HG03196 (cell line): Measurements from ENCODE around the gene RYR3.

ENCODE experiments used
- ATAC-seq: cut with Tn5 transposase; IDR thresholded peaks from one replicate; pipeline ENCODE4 v1.9.1; 2021; ENCODE audit not compliant: unreplicated experiment

RYR3 gene

GRCh38 chr15:33380406-33380805 lies 69.6 kb downstream of the RYR3 start:
- no peak for ATAC-seq

- no peak for ATAC-seq
These were observed 71.7 kb downstream of the RYR3 start for GRCh38 chr15:33382491-33382890.

GRCh38 chr15:33384307-33384706 lies 73.5 kb downstream of the RYR3 start:
- no peak for ATAC-seq

- ATAC-seq, result no peak
These were observed 81.7 kb downstream of the RYR3 start for GRCh38 chr15:33392453-33392852.

- ATAC-seq, result no peak
These were observed 82.8 kb downstream of the RYR3 start for GRCh38 chr15:33393546-33393945.

- ATAC-seq, result no peak
These were observed 84.6 kb downstream of the RYR3 start for GRCh38 chr15:33395321-33395720.

- ATAC-seq, result no peak
These were observed 85.1 kb downstream of the RYR3 start for GRCh38 chr15:33395846-33396245.

- no peak for ATAC-seq
These were observed 85.7 kb downstream of the RYR3 start for GRCh38 chr15:33396475-33396874.

- no peak for ATAC-seq
These were observed 87.8 kb downstream of the RYR3 start for GRCh38 chr15:33398555-33398954.

- no peak for ATAC-seq
These were observed 90.2 kb downstream of the RYR3 start for GRCh38 chr15:33400941-33401340.

GRCh38 chr15:33402600-33402999 lies 91.8 kb downstream of the RYR3 start:
- ATAC-seq, result no peak

GRCh38 chr15:33405096-33405495 lies 94.3 kb downstream of the RYR3 start:
- no peak for ATAC-seq

- no peak for ATAC-seq
These were observed 101.1 kb downstream of the RYR3 start for GRCh38 chr15:33411596-33412540.

- ATAC-seq, result no peak
These were observed 108.9 kb downstream of the RYR3 start for GRCh38 chr15:33419701-33420100.

- no peak for ATAC-seq
These were observed 113.3 kb downstream of the RYR3 start for GRCh38 chr15:33424025-33424424.

GRCh38 chr15:33425142-33425541 lies 114.4 kb downstream of the RYR3 start:
- no peak for ATAC-seq

- no peak for ATAC-seq
These were observed 119.8 kb downstream of the RYR3 start for GRCh38 chr15:33430577-33430976.

- no peak for ATAC-seq
These were observed 123.1 kb downstream of the RYR3 start for GRCh38 chr15:33433821-33434220.

- no peak for ATAC-seq
These were observed 127.6 kb downstream of the RYR3 start for GRCh38 chr15:33438396-33438795.

GRCh38 chr15:33440900-33441299 lies 130.1 kb downstream of the RYR3 start:
- ATAC-seq, result no peak

GRCh38 chr15:33442449-33442848 lies 131.7 kb downstream of the RYR3 start:
- no peak for ATAC-seq

GRCh38 chr15:33443708-33444107 lies 132.9 kb downstream of the RYR3 start:
- ATAC-seq, result no peak

GRCh38 chr15:33445984-33446383 lies 135.2 kb downstream of the RYR3 start:
- no peak for ATAC-seq
